ENCODE data around the gene OXNAD1.

The OXNAD1 gene

DNA sequence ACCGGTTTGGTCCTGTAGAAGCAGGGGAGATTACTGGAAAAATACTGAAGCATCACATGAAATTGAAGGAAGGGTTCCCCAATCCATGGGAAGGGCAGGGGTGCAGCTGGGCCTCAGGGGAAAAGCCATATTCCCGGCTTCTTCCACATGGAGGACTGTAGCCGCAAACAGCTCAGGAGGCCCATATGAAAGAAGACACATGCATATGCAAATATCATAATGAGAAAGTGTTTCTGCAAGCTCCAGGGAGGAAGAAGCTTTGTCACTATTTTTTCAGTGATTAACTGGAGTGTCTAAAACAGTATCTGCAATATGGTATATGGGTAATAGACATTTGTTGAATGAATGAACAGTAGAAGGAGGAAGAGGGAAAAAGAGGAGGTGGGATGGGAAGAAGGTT is 19.4 kb upstream of the OXNAD1 start:
- no peak for DNase-seq (ENCODE audit: low read depth)
- TF ChIP-seq CTCF (conservative IDR thresholded peaks at IDR 0.05; ENCODE audit: low read length), result no peak
- no peak overlapping the region for H3K4me3 ChIP-seq (ENCODE audit: low read length)

DNA sequence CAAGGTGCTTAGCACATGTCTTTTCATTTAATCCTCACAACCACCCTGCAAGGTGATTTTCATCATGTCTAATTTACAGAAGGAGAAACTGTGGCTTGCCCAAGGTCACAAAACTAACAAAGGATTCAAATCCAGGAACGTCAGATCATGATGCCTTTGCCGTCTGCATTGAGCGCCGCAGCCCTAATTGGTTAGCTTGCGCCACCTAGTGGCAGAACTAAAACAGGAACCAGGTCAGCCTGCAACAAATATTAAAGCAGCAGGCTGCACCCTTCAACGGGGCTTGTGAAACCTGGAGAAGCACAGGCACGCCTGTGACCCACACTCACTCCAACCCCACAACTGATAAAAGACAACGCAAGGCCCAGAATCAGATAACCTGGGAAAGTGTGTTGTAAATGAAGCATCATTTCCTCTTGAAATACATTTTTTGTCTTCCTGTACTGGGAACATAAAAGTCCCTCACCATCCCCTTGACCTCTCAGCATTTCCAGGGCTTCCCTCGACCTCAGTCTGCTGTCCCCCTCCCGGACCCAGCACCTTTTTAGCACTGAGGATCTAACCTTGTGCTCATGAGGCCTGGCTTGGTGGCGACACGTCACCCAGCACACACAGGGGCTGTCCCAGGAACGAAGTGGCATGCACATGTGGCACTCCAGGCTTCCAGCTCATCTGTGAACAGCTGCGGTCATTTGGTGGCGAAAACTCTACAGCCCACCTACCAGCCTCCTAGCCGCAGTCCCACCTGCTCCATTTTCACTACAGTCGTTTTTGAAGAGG is 17.5 kb upstream of the OXNAD1 start:
- H3K4me3 ChIP-seq (ENCODE audit: low read length), result no peak overlapping the region
- peak; percentile 76 for DNase-seq (ENCODE audit: low read depth)
- TF ChIP-seq CTCF (conservative IDR thresholded peaks at IDR 0.05; ENCODE audit: low read length), result peak; percentile 94

DNA sequence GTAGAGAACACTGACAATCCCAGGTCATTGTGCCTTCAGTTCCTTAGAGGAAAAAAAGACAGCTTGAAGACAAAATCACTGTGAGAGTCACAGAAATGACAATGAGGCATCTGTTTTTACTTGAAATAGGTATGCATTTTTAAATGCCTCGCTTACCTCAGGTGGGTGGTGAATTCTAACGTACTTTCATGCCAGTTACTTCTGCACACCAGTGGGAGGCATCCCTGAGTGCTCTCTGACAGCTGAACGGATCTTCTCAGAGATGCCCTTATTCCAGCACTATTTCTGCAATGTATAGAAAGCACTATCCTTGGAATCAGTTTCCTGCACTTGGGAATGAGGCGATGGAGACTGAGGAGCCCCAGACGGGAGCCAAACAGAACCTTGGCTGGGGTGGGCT is 16.5 kb upstream of the OXNAD1 start:
- TF ChIP-seq CTCF (conservative IDR thresholded peaks at IDR 0.05; ENCODE audit: low read length), result no peak
- no peak for DNase-seq (ENCODE audit: low read depth)
- H3K4me3 ChIP-seq (ENCODE audit: low read length), result no peak overlapping the region

GRCh38 chr3:16249336-16249735 is 15.7 kb upstream of the OXNAD1 start:
- H3K4me3 ChIP-seq (ENCODE audit: low read length), result no peak overlapping the region
- no peak for DNase-seq (ENCODE audit: low read depth)
- peak; percentile 53 for TF ChIP-seq CTCF (conservative IDR thresholded peaks at IDR 0.05; ENCODE audit: low read length)

DNA sequence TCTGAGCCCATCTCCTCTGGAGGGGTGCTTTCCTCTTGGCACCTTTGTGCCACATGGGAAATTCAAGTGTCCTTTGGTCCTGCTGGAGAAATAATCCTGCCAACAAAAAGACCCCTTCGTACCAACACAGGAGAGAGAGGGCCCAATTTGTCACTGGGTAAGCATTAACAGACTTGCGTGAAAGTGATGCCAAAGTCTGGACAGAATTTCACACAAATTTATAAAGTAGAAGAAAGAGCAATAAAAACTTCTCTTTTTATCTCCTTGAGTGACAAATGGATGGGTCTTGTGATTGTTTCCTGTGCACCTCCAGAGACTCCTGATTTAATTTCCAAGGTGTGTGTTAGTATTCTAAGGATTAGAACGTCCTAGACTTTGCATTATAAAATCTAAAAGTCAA is 15.1 kb upstream of the OXNAD1 start:
- no peak overlapping the region for H3K4me3 ChIP-seq (ENCODE audit: low read length)
- TF ChIP-seq CTCF (conservative IDR thresholded peaks at IDR 0.05; ENCODE audit: low read length), result no peak
- no peak for DNase-seq (ENCODE audit: low read depth)

GRCh38 chr3:16251316-16252085 is 13.5 kb upstream of the OXNAD1 start:
- TF ChIP-seq CTCF (conservative IDR thresholded peaks at IDR 0.05; ENCODE audit: low read length), result no peak
- H3K4me3 ChIP-seq (ENCODE audit: low read length), result no peak overlapping the region
- DNase-seq (ENCODE audit: low read depth), result no peak

Data from AG10803 (cell line).